GM18909 (cell line): ENCODE measurements around the gene GSE1.

ENCODE experiments used
- ATAC-seq: cut with Tn5 transposase; IDR thresholded peaks from one replicate; pipeline ENCODE4 v1.9.1; 2021; ENCODE audit warnings: mild to moderate bottlenecking; ENCODE audit not compliant: unreplicated experiment, poor library complexity

GSE1 gene

DNA sequence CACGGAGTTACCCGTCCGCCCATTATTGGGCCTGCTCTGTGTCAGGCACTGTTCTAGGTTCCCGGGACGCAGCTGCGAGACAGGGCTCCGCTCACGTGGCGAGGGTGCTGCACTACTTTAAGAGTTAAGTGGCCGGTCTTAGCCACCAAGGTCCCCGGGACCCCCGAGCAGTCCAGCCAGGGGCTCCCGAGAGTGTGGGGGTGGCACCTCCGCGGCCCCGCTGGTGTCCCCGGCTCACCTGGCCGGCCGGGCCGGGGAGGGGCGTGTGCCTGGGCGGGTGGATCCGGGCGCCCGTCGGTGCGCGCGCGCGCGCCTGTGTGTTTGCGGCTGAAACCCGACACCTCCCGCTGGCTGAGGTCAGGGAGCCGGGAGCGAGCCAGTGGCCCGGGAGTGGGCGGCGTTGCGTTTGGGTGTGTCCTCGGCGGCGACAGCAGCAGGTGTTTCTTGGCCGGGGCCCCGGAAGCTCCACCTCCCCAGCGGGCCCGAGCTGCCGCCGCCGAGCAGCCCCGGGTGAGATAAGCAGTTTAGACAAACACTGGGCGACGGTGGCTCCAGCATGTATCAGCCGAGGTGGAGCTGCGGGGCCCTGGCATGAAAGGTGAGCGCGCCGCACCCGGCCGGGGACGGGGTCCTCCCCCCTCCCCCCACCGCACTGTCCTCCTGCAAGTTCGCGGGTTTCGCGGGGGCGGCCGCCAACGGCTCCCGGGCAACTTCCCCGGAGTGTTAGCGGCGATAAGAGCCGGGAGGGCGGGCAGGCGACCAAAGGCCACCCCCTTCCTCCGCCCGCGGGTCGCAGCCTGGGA lies at the start of gene GSE1:
Gene GSE1 (plus strand): TSS at position 522 of the 803 bp plus-strand sequence. CDS start 70 bp downstream, at position 592.
- ATAC-seq: peak; percentile 39

DNA sequence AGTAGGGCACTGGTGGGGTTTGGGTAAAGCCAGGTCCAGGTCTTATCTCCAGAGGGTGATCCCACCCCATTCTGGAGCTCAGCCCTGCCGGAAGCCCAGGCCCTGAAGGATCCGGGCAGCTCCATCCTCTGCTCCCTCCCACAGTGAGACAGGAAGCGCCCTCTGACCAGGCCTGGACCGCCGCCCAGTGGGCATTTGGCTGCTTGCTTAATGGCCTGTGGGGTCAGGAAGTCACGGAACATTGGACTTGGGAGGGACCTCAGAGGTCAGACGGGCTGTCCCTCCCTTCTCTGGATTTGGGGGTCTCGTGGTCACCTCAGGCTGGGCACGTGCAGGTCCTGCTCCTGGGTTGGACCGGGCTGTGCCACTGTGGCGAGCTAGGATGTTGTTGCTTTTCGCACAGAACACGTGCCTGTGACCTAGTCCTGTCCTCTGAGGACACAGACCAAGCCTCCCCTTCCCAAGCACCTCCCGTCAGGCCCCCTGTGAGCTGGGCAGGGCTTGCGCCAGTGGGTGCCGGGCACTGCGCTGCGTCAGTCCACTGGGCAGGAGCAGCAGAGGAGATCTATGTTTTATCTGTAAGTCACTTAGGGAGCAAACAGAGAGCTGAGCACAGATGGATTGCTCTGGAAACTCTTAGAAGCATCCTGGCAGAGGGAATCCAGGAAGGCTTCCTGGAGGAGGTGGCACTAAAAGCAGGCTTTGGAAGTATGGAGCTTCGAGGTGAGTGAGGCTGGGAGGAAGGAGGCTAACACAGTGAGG lies 49.4 kb upstream of the GSE1 start:
- no peak for ATAC-seq

DNA sequence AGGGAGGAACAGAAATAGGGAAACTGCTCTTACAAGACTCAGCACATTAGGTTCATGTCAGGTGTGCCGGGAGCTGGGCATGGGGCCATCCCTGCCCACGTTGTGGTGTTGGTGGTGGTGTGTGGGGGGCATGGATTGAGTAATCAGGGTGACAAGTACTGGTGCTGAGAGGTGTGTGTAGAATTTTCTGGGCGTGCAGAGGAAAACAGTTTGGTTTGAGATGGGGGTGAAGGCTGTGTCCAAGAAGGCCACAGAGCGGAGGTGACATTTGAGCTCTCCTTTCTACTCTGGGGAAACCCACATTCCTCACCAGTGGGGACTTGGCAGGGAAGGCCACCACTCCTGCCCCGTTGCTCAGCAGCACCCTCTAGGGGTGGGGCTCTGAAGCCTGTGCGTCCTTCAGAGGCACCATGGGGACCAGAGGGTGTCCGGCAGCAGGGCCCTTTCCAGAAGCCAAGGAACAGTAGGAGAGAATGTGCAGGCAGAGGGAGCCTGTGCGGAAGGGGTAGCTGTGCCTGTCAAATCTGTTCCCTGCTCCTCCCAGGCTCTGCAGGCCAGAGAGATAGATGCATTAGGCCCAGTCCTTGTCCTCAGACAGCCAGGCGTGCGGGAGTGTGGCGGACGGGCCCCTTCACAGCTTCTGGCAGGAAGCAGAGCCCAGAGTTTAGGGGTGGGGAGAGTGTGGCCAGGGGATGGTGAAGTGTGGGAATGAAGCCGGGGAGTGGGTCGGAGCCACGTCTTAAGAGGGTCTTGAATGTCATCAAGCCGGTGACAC lies 48.7 kb upstream of the GSE1 start:
- no peak for ATAC-seq

DNA sequence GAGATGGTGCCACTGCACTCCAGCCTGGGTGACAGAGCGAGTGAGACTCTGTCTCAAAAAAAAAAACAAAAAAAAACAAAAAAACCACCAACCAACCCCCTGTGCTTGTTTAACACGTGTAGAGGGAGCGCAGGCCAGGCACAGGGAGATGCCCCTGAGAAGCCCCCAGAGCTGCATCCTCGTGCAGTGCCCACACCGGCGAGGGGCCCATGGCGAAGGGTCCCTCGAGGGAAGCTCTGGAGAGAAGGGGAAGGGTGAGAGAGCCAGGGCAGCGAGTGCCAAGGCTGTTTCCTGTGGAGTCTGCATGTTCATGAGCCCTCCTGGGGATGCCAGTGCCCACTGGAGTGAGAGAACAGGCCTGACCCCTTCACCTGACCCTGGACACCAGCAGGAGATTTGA lies 47.8 kb upstream of the GSE1 start:
- ATAC-seq: no peak

DNA sequence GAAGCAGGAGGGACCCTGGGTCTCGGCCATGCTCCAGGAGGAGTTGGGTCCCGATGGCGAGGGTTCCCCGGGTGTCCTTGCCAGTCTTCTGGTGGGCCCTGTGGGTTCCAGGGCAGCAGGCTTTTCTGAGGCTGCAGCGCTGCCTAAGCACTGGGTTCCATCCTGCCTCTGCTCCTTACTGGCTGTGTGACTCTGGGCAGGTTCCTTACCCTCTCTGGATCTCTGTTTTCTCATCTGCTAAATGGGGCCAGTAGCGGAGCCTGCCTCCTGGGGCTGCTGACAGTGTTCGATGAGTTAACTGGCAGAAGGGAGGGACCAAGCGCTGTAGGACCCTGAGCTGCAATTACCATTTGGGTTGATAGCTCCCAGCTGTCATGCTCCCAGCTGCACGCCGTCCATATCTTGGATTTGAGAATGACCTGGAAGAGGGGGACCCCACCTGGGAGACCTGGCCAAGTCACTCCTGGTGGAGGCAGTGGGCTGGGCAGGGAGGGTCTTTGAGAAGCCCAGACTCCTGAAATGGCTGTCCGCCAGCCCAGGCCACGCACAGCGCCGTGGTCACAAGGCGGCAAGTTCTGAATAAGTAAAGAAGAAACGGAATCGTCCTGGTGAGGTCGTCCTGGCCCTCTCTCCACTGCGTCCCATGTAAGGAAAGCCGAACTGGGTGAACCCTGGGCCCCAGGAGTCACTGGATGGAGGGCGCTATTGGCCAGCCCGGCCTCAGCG lies 47.2 kb upstream of the GSE1 start:
- ATAC-seq: no peak

DNA sequence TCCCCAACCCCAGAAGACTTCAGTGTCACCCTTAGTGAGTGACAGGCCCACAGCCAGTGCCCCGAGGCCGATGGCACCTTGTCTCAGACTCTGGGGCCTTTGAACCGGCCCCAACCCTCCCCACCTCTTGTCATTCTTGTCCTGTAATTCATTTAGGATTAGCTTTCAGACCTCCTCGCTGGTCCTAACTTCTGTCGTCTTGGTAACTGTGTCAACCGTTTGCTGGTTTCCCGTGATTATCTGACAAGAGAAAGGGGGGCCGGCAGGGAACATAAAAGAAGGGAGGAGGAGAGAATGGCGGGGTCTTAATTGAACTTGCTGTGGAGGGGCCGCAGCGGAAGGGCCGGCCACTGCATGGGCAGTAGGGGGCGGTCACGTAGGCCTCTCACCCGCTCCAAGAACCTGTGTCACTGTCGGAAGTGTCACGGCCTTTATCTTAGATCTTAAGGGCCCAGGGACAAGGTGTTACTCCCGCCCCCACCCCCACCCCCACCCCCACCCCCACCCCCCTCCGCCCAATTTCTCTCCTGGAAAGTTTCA lies 46.5 kb upstream of the GSE1 start:
- ATAC-seq: no peak

DNA sequence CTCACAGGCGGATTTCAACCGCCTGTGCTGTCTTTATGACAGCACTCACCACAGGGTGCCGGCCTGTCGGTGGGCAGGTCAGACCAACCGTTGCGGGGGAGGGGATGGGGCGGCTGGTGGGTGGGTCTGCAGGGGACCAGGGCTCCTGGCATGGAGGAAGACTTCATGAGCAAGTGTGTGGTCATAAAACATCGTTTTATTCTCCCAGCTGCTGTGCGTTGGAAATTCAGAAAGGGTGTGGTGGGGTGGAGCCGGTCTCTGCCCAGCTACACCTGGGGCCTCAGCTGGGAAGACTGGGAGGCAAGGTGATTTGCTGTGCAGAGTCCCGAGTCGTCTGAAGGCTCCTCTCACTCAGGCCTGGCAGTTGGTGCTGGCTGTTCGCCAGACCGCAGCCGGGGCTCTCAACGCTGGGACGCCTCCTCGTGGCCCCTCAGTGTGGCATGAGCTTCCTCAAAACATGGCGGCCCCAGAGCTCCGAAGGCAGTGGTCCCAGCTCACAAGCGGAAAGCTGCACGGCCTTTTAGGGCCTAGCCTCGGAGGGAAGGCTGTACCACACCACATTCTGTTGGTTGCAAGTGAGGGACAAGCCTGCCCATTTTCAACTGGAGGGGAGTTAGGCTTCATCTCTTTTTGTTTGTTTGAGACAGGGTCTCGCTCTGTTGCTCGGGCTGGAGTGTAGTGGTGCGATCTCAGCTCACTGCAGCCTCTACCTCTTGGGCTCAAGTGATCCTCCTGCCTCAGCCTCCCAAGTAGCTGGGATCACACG lies 45.8 kb upstream of the GSE1 start:
- ATAC-seq: no peak

DNA sequence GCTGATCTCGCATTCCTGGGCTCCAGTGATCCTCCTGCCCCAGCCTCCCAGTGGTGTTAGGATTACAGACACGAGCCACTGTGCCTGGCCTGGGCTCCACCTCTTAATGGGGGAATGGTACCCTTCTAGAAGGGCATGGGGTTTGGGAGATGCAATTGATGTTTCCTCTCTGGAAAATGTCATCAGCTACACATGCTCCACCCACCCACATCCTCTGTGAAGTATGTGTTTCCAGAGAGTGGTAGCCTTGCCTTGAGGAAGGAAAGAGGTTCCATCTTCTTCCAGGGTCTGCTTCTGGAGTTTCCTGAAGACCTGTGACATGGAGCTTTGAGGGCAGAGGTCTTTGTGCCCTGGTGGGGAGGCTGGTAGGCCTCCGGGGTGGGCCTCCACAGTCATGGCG lies 45.2 kb upstream of the GSE1 start:
- ATAC-seq: no peak

DNA sequence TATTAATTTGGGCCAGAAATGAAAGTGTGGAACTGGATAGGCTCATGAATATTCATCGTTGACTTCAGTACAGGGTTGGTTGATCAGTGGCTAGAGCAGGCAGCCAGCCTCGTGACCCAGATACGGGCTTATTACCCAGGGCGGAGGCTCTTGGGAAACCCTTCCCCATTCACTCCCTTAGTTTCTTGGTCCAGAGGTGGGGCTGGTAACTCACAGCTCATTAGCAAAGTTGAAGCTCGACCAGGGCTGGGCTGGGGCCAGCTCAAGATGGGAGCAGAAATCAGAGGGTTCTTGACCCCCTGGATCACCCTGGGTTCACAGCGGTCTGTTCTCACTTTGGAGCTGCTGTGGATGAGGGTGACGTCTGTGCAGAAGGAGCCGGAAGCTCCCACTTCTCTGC lies 44.6 kb upstream of the GSE1 start:
- no peak for ATAC-seq

DNA sequence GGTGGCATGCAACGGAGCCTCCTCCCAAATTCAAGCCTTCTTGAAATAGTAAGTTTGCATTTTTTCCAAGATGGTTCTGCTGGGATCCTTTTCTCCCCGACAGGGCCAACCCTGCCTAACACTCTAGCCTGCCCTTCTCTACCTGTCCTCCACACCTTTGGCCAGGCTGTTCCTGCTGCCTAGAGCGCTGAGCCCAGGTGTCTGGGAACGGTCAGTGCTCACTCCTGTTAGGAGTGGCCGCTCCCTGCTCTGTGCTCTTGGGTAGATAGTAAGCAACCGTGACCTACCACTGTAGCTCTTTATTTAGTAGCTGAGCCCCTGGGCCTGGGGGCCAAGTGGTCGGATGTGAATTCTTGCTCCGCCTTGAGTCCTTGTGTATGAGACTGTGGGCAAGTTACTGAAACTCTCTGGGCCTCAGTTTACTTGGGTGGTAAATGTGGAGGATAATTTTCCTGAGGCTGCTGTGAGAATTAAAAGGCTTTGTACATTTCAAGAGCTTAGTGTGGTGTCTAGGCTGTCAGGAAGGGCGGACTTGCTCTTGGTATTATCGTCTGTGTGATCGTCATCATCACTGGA lies 44.0 kb upstream of the GSE1 start:
- ATAC-seq: no peak

DNA sequence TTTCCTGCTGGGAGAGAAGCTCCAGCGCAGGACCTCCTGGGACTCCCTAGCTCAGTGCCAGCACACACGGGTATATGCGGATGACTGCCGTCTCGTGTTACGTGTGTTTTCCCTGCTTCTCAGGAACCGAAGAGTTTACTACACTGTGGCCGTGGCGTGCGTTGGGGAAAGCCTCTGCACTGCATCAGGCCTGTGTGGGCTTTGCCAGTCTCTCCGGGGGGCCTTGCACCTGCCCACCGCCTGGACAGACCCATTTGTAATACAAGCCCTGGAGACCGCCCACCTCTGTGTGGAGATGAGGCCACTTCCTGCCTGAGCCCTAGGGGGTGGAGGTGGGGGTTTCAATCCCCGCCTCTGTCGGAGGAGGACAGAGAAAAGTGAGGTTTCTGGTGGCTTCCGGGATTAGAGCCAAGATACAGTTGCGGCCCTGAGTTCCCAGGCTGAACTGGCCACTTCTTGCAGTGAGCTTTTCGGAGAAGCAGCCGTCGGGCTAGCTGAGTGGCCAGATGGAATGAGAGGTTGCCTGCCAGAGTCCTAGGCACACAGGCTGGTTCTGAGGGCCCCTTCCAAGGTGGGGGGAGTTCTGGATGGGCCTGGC lies 43.4 kb upstream of the GSE1 start:
- peak; percentile 50 for ATAC-seq

DNA sequence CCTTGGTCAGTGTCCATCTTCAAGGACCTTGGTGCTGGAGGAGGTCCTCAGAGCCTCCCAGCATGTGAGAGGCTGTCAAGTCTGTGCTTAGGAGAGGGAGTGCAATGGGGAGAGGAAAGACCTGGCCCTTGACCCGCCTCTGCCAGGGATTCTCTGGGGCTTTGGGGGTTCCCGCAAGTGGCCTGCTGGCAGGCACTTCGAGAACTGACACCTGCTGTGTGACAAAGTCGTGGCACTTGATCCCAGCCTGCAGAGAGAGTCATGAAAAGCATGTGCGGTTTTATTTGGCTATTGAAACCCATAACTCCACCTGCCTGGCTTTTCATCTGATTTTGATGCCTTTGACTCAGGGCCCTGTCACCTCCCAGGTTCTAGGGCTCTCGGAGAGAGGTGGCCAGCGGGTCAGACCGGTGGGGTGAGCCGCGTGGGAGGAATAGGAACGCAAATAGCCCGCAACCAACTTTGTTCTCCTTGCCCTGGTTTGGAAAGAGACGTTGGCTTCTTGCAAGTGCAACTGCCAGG lies 42.8 kb upstream of the GSE1 start:
- ATAC-seq: peak; percentile 20

DNA sequence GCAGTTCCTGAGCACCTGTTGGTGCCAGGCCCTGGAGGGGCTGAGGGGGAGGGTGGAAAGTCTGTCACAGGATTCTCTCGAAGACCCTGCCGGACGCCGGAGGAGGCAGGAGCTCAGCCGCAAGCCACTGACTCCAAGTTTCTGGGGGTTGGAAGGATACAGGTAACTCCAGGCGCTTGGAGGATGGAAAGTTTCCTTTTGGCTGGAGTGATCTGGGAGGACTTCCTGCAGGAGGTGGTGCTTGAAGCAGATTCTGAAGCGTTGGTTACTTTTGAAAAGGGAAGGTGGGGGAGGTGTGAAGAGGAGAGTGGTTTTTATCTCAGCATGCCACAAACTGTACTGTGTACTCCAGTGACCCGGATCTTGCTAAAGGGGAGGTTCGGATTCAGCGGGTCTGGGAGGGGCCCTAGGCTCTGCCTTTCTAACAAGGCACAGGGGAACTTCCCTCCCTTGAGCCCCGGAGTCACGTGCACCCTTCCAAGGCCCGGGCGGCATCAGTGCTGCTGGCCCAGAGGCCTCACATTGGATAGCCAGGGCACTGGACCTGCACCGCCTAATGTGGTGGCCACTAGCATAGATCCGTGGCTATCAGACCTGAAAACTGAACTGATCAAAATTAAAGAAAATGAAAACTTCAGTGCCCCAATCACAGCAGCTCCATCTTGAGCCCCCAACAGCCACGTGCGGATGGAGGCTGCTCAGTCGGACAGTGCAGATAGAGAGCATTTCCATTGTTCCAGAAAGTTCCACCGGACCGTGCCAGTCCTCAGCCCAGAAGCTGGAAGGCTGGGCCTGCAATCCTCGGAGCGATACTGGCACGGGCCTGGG lies 42.2 kb upstream of the GSE1 start:
- peak; percentile 34 for ATAC-seq

DNA sequence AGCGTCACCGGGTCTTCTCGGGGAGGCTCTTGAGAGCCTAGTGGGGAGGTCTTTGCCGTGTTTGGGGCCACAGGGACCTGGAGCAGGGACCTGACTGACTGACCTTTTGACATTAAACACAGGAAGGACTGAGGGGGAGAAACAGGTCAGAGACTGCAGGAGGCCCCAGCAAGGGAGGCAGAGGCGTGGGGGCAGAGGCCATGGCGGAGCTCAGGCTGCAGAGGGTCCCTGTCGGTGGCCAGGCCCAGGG lies 41.6 kb upstream of the GSE1 start:
- ATAC-seq: no peak

DNA sequence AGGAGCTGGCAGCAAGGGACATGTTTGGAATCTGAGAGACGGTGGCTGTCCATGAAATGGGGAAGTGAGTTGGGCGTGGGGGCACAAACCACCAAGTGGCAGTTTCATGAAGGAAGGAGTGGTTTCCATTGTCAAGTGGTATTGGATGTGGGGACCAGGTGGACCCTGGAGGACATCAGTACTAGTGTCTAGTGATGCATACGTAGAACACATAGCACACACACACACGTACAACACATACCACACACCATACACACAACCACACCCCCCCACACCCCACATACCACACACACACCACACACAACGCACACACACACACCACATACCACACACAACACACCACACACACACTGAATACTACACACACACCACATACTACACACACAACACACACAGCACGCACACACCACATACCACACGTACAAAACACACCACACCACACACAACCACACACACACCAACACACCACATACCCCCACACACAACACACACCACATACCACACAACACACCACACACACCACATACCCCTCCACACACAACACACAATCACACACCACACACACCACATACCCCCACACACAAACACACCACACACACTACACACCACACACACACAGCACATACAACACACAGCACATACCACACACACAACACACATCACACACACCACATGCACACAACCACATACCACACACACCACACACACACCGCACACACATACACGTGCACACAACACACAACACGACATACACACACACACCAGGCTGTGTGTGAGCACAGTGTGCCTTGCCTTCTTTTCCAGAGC lies 41.1 kb upstream of the GSE1 start:
- peak; percentile 22 for ATAC-seq

DNA sequence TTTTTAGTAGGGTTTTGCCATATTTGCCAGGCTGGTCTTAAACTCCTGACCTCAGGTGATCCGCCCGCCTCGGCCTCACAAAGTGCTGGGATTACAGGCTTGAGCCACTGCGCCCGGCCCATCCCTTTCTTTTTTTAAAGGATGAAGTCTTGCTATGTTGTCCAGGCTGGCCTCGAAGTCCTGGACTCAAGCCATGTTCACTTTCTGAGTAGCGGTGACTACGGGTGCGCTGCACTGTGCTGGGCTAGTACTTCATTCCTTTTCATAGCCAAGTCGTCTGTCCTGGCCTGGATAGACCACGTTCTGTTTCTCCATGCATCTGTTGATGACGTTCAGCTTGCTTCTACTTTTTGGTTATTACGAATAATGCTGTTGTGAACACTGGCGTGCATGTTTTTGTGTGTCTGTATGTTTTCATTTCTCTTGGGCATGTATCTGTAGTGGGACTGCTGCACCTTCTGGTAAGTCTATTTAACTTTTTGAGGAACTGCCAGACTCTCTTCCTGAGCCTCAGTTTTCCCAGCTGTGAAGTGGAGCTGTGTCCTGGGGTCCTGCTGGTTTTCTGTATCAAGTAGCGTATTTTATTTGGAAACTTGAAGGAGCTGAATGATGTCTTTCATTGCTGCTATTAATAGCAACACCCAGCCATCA lies 40.0 kb upstream of the GSE1 start:
- ATAC-seq: no peak
